Heart right ventricle (tissue), 16 donors: Measurements from ENCODE around the gene VPS26B. TPM values are rescaled to one million over a fixed set of nuclear protein-coding genes. Genes with fewer than 3 reads are reported as not detected.
A peak's percentile ranks its signal among the peaks of the same experiment; 100 is the strongest.

Source experiments
- ATAC-seq, 8 donors: fragments of 200-7000 bp; cut with Tn5 transposase; one replicate each; pipeline ENCODE4 v1.9.1; 2020; ENCODE audit warnings: mild to moderate bottlenecking in 8 of 8, moderate library complexity in 8 of 8, moderate number of reproducible peaks in 1 of 8
- DNase-seq, 2 donors: peaks; one replicate each; pipeline ENCODE4 v3.0.0-alpha.2; 2020
- H3K27ac ChIP-seq, 10 donors: fragments of 200-600 bp; sonication (generic) in 2 of 10; one replicate each; pipeline versions ENCODE4 v1.5.0 to v1.8.0; 2020 to 2022; ENCODE audit warnings: mild to moderate bottlenecking in 3 of 10
- H3K27me3 ChIP-seq, 7 donors: fragments of 200-600 bp; one replicate each; pipeline ENCODE4 v1.8.0; 2021 to 2022; ENCODE audit warnings: mild to moderate bottlenecking in 2 of 7
- H3K36me3 ChIP-seq, 9 donors: fragments of 200-600 bp; sonication (generic) in 1 of 9; one replicate each; pipeline versions ENCODE4 v1.5.0 to v1.8.0; 2020 to 2022; ENCODE audit warnings: mild to moderate bottlenecking in 2 of 9
- H3K4me1 ChIP-seq, 9 donors: fragments of 200-600 bp; sonication (generic) in 1 of 9; one replicate each; pipeline versions ENCODE4 v1.5.0 to v1.8.0; 2020 to 2022; ENCODE audit warnings: mild to moderate bottlenecking in 4 of 9
- H3K4me3 ChIP-seq, 10 donors: fragments of 200-600 bp; sonication (generic) in 2 of 10; one replicate each; pipeline versions ENCODE4 v1.5.0 to v1.8.0; 2020 to 2022; ENCODE audit warnings: mild to moderate bottlenecking in 7 of 10, moderate library complexity in 2 of 10
- H3K9me3 ChIP-seq, 11 donors: fragments of 200-600 bp in 10 of 11; sonication (generic) in 2 of 11; one replicate each; pipeline versions ENCODE4 v1.5.0 to v1.8.0; 2013 to 2022; ENCODE audit warnings: mild to moderate bottlenecking in 2 of 11, control low read depth in 1 of 11, moderate library complexity in 1 of 11
- CTCF ChIP-seq, 9 donors: fragments of 200-600 bp; sonication (generic) in 2 of 9; IDR thresholded peaks; one replicate each; pipeline versions ENCODE4 v1.5.0 to v1.8.0; 2021 to 2022; ENCODE audit warnings: antibody characterized with exemption in 9 of 9, mild to moderate bottlenecking in 5 of 9, moderate library complexity in 1 of 9
- WGBS, 2 donors: extraction: QIAGEN DNeasy Blood & Tissue Kit; methylation state at CpG; one replicate each; pipeline ENCODE4 v1.1.7; 2013; ENCODE audit warnings: inconsistent platforms in 1 of 2; 5-methylcytosine and 5-hydroxymethylcytosine counted together
- intact Hi-C, 10 donors: fragments of 100-400 bp; cut with DNase I; formaldehyde crosslinking; loops; one replicate each; pipeline versions ENCODE4 v1.11.1 to v1.14.2; 2022
- polyA plus RNA-seq, 2 donors: library from polyadenylated mRNA; stranded (reverse); fragments of 200-250 nt; gene quantifications; one replicate each; pipeline ENCODE4 v1.2.3, GENCODE V29; 2013
- total RNA-seq, 10 donors: library from RNA; stranded (reverse); fragmentation: NEBNext Ultra II Directional in 3 of 10; extraction: Animal tissue kit (Norgen Biotek cat#: 25700) in 3 of 10; gene quantifications; one replicate each; pipeline versions ENCODE4 v1.2.1 to v1.2.4, GENCODE V29; 2021 to 2023
- donor health status: Arrhythmogenic right ventricular cardiomyopathy.
- donor health status: ischemic (EF 13 %, LVEDD 7.1; RV severe dilation, severe dysfunction).
- donor health status: healthy with polysubstance abuse.
- donor health status: DM: no; HTN: yes; CAD: no.
- donor health status: DM: no; HTN: no; CAD: no.
- donor health status: ischemic (EF 25% LVEDD 6.9; RV normal size, moderate dysfunction).
- donor health status: ischemic (EF 25% LVEDD 5.7; RV mildly dilated, moderate dysfunction).
- donor health status: healthy.
- donor health status: DM: yes; HTN: yes; CAD: no.
- donor health status: Ischemic cardiomyopathy.
- donor health status: ischemic (EF 35%, LVEDD 5.7; RV mildly dilated, moderate dysfunction).
- donor health status: nonischemic (EF 11% LVEDD 7.7; RV severe dilation, severe dysfunction).
- donor health status: DM: yes; HTN: yes; CAD: no.
- donor health status: PGD.
- donor health status: ischemic (EF 29% LVEDD 5.4; RV normal size, mild dysfunction).
- donor health status: nonischemic (EF 23%, LVEDD 6.1; RV moderate dilation, normal function).

Gene VPS26B
- total and polyA plus RNA-seq, 12 donors, result 19.9 to 49.6 (median 34.5) TPM

DNA sequence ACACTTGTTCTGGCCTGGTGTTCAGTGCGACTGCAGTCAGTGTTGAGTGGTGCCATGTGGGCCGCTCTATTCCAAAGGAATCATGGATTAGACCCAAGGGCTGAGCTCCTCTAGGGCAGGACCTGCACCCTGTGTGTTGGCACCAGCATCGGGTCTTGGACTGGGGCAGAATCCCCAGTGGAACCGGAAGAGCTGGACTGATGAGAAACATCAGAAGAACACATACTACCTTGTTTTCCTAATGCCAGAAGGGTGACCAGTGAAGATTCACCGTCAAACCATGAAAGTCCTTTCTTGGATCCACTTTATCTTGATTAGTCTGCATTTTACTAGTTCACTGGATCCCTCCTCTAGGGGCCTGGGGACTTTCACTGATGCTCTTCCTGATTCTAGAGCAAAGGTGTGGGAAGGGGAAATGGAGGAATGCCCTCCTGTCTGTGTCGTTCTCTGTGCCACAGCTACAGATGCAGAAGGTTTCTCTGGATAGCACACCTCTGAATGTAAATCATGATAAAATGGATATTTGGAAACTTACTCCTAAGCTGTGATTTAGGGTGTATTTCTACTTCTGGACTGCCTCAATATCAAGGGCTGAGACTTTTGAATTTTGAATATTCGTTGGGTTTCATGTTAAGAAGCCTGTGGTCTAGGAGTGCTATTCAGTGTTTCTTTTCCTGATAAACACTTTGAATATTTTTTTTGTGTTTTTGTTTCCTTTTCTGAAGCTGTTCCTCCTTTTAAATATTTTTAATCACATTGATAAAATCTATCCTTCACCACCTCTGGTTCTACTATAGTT lies 40.7 kb downstream of the VPS26B start:
- no peak overlapping the region for H3K27ac ChIP-seq
- no peak for TF ChIP-seq CTCF (IDR thresholded peaks at IDR 0.05)
- intact Hi-C loops, result loop anchor here in 1 of 10 donors (10.0 kb wide), 1 partner anchor 60 kb away; no protein-coding TSS in a partner anchor
- 93 to 95% methylated on average over 7 of the region's 7 CpGs for WGBS, 2 donors
- H3K4me3 ChIP-seq, result no peak overlapping the region
- peaks cover 0 to 62% (median 31%) of the 10 kb centered on the region in 9 donors for H3K36me3 ChIP-seq
- peaks cover 0 to 13% (median 5%) of the 10 kb centered on the region in 7 donors for H3K27me3 ChIP-seq
- H3K4me1 ChIP-seq, result peaks cover 0 to 9% (median 0%) of the 10 kb centered on the region in 9 donors
- no peaks in the 10 kb centered on the region for H3K9me3 ChIP-seq
- DNase-seq (no peak), ATAC-seq (no peak)

DNA sequence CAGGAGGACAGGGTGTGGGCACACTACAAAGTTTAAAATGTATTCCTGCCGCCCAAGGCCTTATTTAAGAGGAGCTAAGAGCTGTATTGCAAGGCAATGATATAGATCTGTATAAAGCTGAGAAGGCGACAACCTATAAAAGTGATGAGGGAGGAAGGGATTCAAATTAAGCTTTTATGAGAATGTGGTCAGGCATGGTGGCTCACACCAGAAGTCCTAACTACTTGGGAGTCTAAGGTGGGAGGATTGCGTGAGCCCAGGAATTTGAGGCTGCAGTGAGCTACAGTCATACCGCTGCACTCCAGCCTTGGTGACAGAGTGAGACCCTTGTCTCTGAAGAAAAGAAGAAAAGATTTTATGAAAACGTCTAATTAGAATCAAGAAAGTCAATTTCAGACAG lies 42.0 kb downstream of the VPS26B start:
- intact Hi-C loops, result loop anchor here in 1 of 10 donors (10.0 kb wide), 1 partner anchor 58 kb away; no protein-coding TSS in a partner anchor
- Histone ChIP-seq H3K27me3 (peaks cover 0 to 26% (median 16%) of the 10 kb centered on the region in 7 donors), H3K27ac (no peak overlapping the region), H3K4me1 (peaks cover 0 to 6% (median 0%) of the 10 kb centered on the region in 9 donors), H3K9me3 (no peaks in the 10 kb centered on the region), H3K4me3 (no peak overlapping the region), H3K36me3 (peaks cover 0 to 50% (median 20%) of the 10 kb centered on the region in 9 donors)
- no peak for ATAC-seq
- DNase-seq, result no peak
- TF ChIP-seq CTCF (IDR thresholded peaks at IDR 0.05), result no peak
- 88 to 93% methylated on average over 5 of the region's 5 CpGs for WGBS, 2 donors

- H3K4me3 ChIP-seq, result no peak overlapping the region
- ATAC-seq (peak in 1 of 8 donors; percentile 76), DNase-seq (no peak)
- peaks cover 0 to 6% (median 0%) of the 10 kb centered on the region in 9 donors for H3K4me1 ChIP-seq
- WGBS, 2 donors, result 76 to 77% methylated on average over 3 of the region's 3 CpGs
- no peak for TF ChIP-seq CTCF (IDR thresholded peaks at IDR 0.05)
- peaks cover 0 to 30% (median 20%) of the 10 kb centered on the region in 7 donors for H3K27me3 ChIP-seq
- no peaks in the 10 kb centered on the region for H3K9me3 ChIP-seq
- no peak overlapping the region for H3K27ac ChIP-seq
- intact Hi-C loops, result loop anchor here in 1 of 10 donors (10.0 kb wide), 1 partner anchor 58 kb away; no protein-coding TSS in a partner anchor
- peaks cover 0 to 46% (median 16%) of the 10 kb centered on the region in 9 donors for H3K36me3 ChIP-seq
Observed at GRCh38 chr11:134266841-134267251, 42.4 kb downstream of the VPS26B start.

DNA sequence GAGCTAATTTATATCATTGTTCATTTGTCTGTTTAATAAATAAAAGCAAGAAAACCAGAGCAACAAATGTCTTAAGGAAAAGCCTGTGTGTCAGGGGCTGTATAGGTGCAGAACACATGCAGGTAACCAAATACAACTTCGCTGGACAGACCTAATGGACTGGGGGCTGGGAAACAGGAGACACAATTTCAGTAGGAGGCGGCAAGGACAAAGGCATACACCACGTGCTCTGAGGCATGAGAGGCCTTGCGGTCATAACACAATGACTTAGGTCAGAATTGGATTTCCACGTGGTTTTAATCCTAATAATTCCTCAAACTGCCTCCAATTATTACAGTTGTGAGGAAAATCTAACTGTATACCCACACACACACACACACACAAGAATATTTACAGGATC lies 43.0 kb downstream of the VPS26B start:
- ATAC-seq (no peak), DNase-seq (no peak)
- Histone ChIP-seq H3K4me3 (no peak overlapping the region), H3K4me1 (peaks cover 0 to 6% (median 0%) of the 10 kb centered on the region in 9 donors), H3K27ac (no peak overlapping the region), H3K9me3 (no peaks in the 10 kb centered on the region), H3K36me3 (peaks cover 0 to 39% (median 11%) of the 10 kb centered on the region in 9 donors), H3K27me3 (peaks cover 0 to 36% (median 26%) of the 10 kb centered on the region in 7 donors)
- 79 to 81% methylated on average over 5 of the region's 5 CpGs for WGBS, 2 donors
- TF ChIP-seq CTCF (IDR thresholded peaks at IDR 0.05), result no peak
- intact Hi-C loops, result loop anchor here in 1 of 10 donors (10.0 kb wide), 1 partner anchor 57 kb away; no protein-coding TSS in a partner anchor
